Measurements from ENCODE around the gene RBPJL. TPM values are rescaled to one million over a fixed set of nuclear protein-coding genes. Genes with fewer than 3 reads are reported as not detected.
A peak's percentile ranks its signal among the peaks of the same experiment; 100 is the strongest.

RBPJL gene
- total RNA-seq, 1 donor from 2014 or later, result not detected

- Mint-ChIP-seq H3K36me3 (ENCODE audit: low read depth) (no peaks in the 10 kb centered on the region), H3K4me3 (peak overlapping the region; percentile 41), H3K9me3 (no peaks in the 10 kb centered on the region), H3K27me3 (ENCODE audit: low read depth) (peaks cover 9% of the 10 kb centered on the region), H3K27ac (ENCODE audit: unreplicated experiment) (no peak overlapping the region), H3K4me1 (peaks cover 45% of the 10 kb centered on the region)
- TF ChIP-seq CTCF (conservative IDR thresholded peaks at IDR 0.05), result no peak
- DNase-seq (ENCODE audit: low read depth, low spot score), result no peak
Observed at GRCh38 chr20:45344168-45344860, 37.7 kb downstream of the RBPJL start.

GRCh38 chr20:45345104-45345936, 38.7 kb downstream of the RBPJL start:
- H3K36me3 Mint-ChIP-seq (ENCODE audit: low read depth), result no peaks in the 10 kb centered on the region
- no peaks in the 10 kb centered on the region for H3K9me3 Mint-ChIP-seq
- peak overlapping the region; percentile 70 for H3K4me3 Mint-ChIP-seq
- H3K4me1 Mint-ChIP-seq, result peaks cover 44% of the 10 kb centered on the region
- TF ChIP-seq CTCF (conservative IDR thresholded peaks at IDR 0.05), result no peak
- no peak for DNase-seq (ENCODE audit: low read depth, low spot score)
- H3K27ac Mint-ChIP-seq (ENCODE audit: unreplicated experiment), result no peak overlapping the region
- H3K27me3 Mint-ChIP-seq (ENCODE audit: low read depth), result peaks cover 9% of the 10 kb centered on the region

- Mint-ChIP-seq H3K4me3 (peak overlapping the region; percentile 87), H3K4me1 (peaks cover 36% of the 10 kb centered on the region), H3K27ac (ENCODE audit: unreplicated experiment) (no peak overlapping the region)
Observed at GRCh38 chr20:45346291-45346718, 39.7 kb downstream of the RBPJL start.

GRCh38 chr20:45346851-45347250, 40.2 kb downstream of the RBPJL start:
- Mint-ChIP-seq H3K27me3 (ENCODE audit: low read depth) (peaks cover 9% of the 10 kb centered on the region), H3K4me3 (peak overlapping the region; percentile 87), H3K9me3 (no peaks in the 10 kb centered on the region), H3K4me1 (peaks cover 33% of the 10 kb centered on the region), H3K36me3 (ENCODE audit: low read depth) (no peaks in the 10 kb centered on the region), H3K27ac (ENCODE audit: unreplicated experiment) (no peak overlapping the region)
- TF ChIP-seq CTCF (conservative IDR thresholded peaks at IDR 0.05), result no peak
- no peak for DNase-seq (ENCODE audit: low read depth, low spot score)

More at GRCh38 chr20:45346291-45346718, 39.7 kb downstream of the RBPJL start:
- TF ChIP-seq CTCF (conservative IDR thresholded peaks at IDR 0.05), result no peak
- DNase-seq (ENCODE audit: low read depth, low spot score), result no peak
- Mint-ChIP-seq H3K9me3 (no peaks in the 10 kb centered on the region), H3K36me3 (ENCODE audit: low read depth) (no peaks in the 10 kb centered on the region), H3K27me3 (ENCODE audit: low read depth) (peaks cover 9% of the 10 kb centered on the region)

- Mint-ChIP-seq H3K27ac (ENCODE audit: unreplicated experiment) (peak overlapping the region; percentile 65), H3K9me3 (no peaks in the 10 kb centered on the region), H3K27me3 (ENCODE audit: low read depth) (peaks cover 11% of the 10 kb centered on the region), H3K4me1 (peaks cover 27% of the 10 kb centered on the region), H3K4me3 (peak overlapping the region; percentile 87), H3K36me3 (ENCODE audit: low read depth) (no peaks in the 10 kb centered on the region)
- DNase-seq (ENCODE audit: low read depth, low spot score), result no peak
- TF ChIP-seq CTCF (conservative IDR thresholded peaks at IDR 0.05), result no peak
Observed at GRCh38 chr20:45347297-45347935, 40.8 kb downstream of the RBPJL start.
